Lung (tissue), 12 donors: ENCODE measurements around the gene SLC12A2. TPM values are rescaled to one million over a fixed set of nuclear protein-coding genes. Genes with fewer than 3 reads are reported as not detected.

ENCODE experiments used
- ATAC-seq: fragments of 200-7000 bp; cut with Tn5 transposase; one replicate; pipeline ENCODE4 v1.9.1; 2020; ENCODE audit warnings: moderate number of reproducible peaks; ENCODE audit not compliant: insufficient read depth, low FRiP score
- DNase-seq, 3 donors: peaks; one replicate each; pipeline ENCODE4 v3.0.0-alpha.2; 2013 to 2017
- H3K27ac ChIP-seq, 2 donors: one replicate each; pipeline ENCODE4 v1.5.1; 2013; ENCODE audit warnings: mild to moderate bottlenecking in 2 of 2, moderate library complexity in 2 of 2, control low read depth in 1 of 2, inconsistent platforms in 1 of 2, low read depth in 1 of 2, low read length in 1 of 2
- H3K27me3 ChIP-seq, 3 donors: one replicate each; pipeline ENCODE4 v1.5.1; 2013; ENCODE audit warnings: low read length in 2 of 3; ENCODE audit not compliant: control insufficient read depth in 3 of 3, insufficient read depth in 3 of 3
- H3K36me3 ChIP-seq, 4 donors: one replicate each; pipeline ENCODE4 v1.5.1; 2013; ENCODE audit warnings: low read length in 4 of 4, mild to moderate bottlenecking in 1 of 4, moderate library complexity in 1 of 4; ENCODE audit not compliant: control insufficient read depth in 4 of 4, insufficient read depth in 4 of 4
- H3K4me1 ChIP-seq, 5 donors: one replicate each; pipeline ENCODE4 v1.5.1; 2013; ENCODE audit warnings: low read length in 5 of 5, mild to moderate bottlenecking in 2 of 5, moderate library complexity in 1 of 5; ENCODE audit not compliant: control insufficient read depth in 5 of 5, insufficient read depth in 5 of 5
- H3K4me3 ChIP-seq: one replicate; pipeline ENCODE4 v1.5.1; 2013; ENCODE audit warnings: mild to moderate bottlenecking, control low read depth, moderate library complexity
- H3K9ac ChIP-seq, 2 donors: one replicate each; pipeline ENCODE4 v1.5.1; 2013; ENCODE audit warnings: low read length in 2 of 2, control low read depth in 1 of 2; ENCODE audit not compliant: insufficient read depth in 1 of 2
- H3K9me3 ChIP-seq, 4 donors: one replicate each; pipeline ENCODE4 v1.5.1; 2013; ENCODE audit warnings: low read length in 3 of 4, mild to moderate bottlenecking in 1 of 4, moderate library complexity in 1 of 4; ENCODE audit not compliant: control insufficient read depth in 4 of 4, insufficient read depth in 3 of 4
- WGBS, 2 donors: extraction: QIAGEN DNeasy Blood & Tissue Kit; methylation state at CpG; one replicate each; pipeline ENCODE4 v1.1.7; 2013; 5-methylcytosine and 5-hydroxymethylcytosine counted together
- polyA plus RNA-seq, 2 donors: library from polyadenylated mRNA; stranded (reverse); fragments of 200-250 nt; gene quantifications; one replicate each; pipeline ENCODE4 v1.2.1, GENCODE V29; 2013
- total RNA-seq, 2 donors: library from RNA; depleted of rRNA in 1 of 2; stranded (reverse); fragments of >200 nt in 1 of 2; gene quantifications; one replicate each; pipeline ENCODE4 v1.2.1, GENCODE V29; 2014 to 2021
- TF ChIP-seq, protein P1 (sequence below): IDR thresholded peaks from 2 replicates; pipeline ENCODE4 v1.5.1; 2012; ENCODE audit warnings: mild to moderate bottlenecking; ENCODE audit errors: control extremely low read depth, extremely low read depth
- donor health status: control.
- donor health status: control.
- donor health status: Bipolar disorder and iron deficiency.
- donor health status: healthy.
- donor health status: DM: yes; HTN: yes; CAD: no.

SLC12A2 gene
- total and polyA plus RNA-seq, 4 donors: 2.8 to 87.1 (median 16.4) TPM

GRCh38 chr5:128074953-128075352, 8.6 kb upstream of the SLC12A2 start:
- Histone ChIP-seq H3K27ac (no peak overlapping the region), H3K9me3 (no peaks in the 10 kb centered on the region), H3K9ac (no peak overlapping the region), H3K36me3 (no peaks in the 10 kb centered on the region), H3K4me3 (no peak overlapping the region), H3K4me1 (peaks cover 0 to 2% (median 0%) of the 10 kb centered on the region in 5 donors), H3K27me3 (no peaks in the 10 kb centered on the region)
- DNase-seq: no peak
- ATAC-seq: no peak
- TF ChIP-seq, protein P1, sequence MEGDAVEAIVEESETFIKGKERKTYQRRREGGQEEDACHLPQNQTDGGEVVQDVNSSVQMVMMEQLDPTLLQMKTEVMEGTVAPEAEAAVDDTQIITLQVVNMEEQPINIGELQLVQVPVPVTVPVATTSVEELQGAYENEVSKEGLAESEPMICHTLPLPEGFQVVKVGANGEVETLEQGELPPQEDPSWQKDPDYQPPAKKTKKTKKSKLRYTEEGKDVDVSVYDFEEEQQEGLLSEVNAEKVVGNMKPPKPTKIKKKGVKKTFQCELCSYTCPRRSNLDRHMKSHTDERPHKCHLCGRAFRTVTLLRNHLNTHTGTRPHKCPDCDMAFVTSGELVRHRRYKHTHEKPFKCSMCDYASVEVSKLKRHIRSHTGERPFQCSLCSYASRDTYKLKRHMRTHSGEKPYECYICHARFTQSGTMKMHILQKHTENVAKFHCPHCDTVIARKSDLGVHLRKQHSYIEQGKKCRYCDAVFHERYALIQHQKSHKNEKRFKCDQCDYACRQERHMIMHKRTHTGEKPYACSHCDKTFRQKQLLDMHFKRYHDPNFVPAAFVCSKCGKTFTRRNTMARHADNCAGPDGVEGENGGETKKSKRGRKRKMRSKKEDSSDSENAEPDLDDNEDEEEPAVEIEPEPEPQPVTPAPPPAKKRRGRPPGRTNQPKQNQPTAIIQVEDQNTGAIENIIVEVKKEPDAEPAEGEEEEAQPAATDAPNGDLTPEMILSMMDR: no peak

- H3K4me3 ChIP-seq: no peak overlapping the region
- ATAC-seq: no peak
- DNase-seq: no peak
- no peaks in the 10 kb centered on the region for H3K9me3 ChIP-seq
- TF ChIP-seq, protein P1: no peak
- H3K27ac ChIP-seq: no peak overlapping the region
- H3K27me3 ChIP-seq: no peaks in the 10 kb centered on the region
- no peaks in the 10 kb centered on the region for H3K36me3 ChIP-seq
- H3K9ac ChIP-seq: no peak overlapping the region
- 98 to 100% methylated on average over 2 of the region's 2 CpGs for WGBS, 2 donors
- peaks cover 0 to 13% (median 6%) of the 10 kb centered on the region in 5 donors for H3K4me1 ChIP-seq
Measured at GRCh38 chr5:128077526-128077925, 6.0 kb upstream of the SLC12A2 start.

DNA sequence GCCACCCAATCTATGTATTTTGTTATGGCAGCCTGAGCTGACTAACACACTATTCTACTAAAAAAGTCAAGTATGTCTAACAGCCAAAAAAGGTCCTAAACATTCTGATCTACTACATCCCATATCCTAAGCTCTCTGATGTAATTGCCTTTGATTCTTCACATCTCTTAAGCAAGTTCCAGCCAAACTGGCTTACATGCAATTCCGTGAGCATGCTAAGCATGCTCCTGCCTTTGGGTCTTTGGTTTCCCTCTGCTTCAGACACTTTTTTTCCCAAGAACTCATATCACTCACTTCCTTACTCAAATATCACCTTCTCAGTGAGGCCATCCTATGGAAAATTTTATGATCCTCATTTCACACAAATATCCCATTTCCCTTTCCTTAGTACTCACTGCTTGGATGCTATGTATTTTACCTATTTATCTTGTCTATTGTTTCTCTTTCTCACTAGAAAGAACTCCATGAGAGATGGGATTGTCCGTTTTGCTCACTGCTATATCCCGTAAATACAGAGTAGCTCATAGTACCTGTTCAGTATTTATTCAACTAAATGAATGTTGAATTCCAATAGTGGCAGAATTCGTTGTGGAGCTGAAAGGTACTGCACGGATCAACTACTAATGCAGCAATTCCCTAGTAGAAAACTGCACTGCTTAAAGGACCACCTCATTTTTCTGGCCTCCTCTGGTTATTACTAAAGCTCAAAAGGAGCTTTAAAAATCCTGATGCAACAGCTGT, 2.3 kb upstream of the SLC12A2 start:
- H3K4me3 ChIP-seq: no peak overlapping the region
- peaks cover 0 to 22% (median 10%) of the 10 kb centered on the region in 5 donors for H3K4me1 ChIP-seq
- ATAC-seq (no peak), DNase-seq (peak in 1 of 3 donors; percentile 18)
- no peak overlapping the region for H3K27ac ChIP-seq
- H3K36me3 ChIP-seq: no peaks in the 10 kb centered on the region
- WGBS, 2 donors: 67 to 69% methylated on average over 5 of the region's 5 CpGs
- H3K9ac ChIP-seq: no peak overlapping the region
- H3K27me3 ChIP-seq: no peaks in the 10 kb centered on the region
- TF ChIP-seq, protein P1: no peak
- no peaks in the 10 kb centered on the region for H3K9me3 ChIP-seq
